GM12878 (cell line): Measurements from ENCODE around the gene MRGPRG. TPM values are rescaled to one million over a fixed set of nuclear protein-coding genes. Genes with fewer than 3 reads are reported as not detected.

ENCODE experiments used
- ATAC-seq: fragments of 200-7000 bp; cut with Tn5 transposase; 3 replicates; pipeline ENCODE4 v1.9.1; 2020; ENCODE audit warnings: mild to moderate bottlenecking, moderate library complexity
- BruUV-seq: library from RNA; stranded (reverse); fragments of 400-500 nt; replicated peaks from 2 replicates; lab custom pipeline; 2021; lab: Mats Ljungman, UMichigan
- CTCF ChIA-PET: fragments of 300-600 bp; sonication (Branson Sonifier 250); formaldehyde crosslinking; extraction: SDS; loops from one replicate; lab custom pipeline; 2021; ENCODE audit warnings: inconsistent platforms; lab: Yijun Ruan, JAX
- POLR2A ChIA-PET: fragments of 350-600 bp; formaldehyde crosslinking; extraction: SDS; loops from one replicate; lab custom pipeline; 2021; ENCODE audit warnings: inconsistent platforms; lab: Charles Lee
- RAD21 ChIA-PET: fragments of 300-600 bp; sonication (Branson Sonifier 250); formaldehyde crosslinking; loops from one replicate; lab custom pipeline; 2023; ENCODE audit warnings: antibody characterized with exemption; ENCODE audit not compliant: unreplicated experiment; lab: Charles Lee
- SMC1A ChIA-PET: fragments of 300-600 bp; sonication (Branson Sonifier 250); formaldehyde crosslinking; loops from one replicate; lab custom pipeline; 2023; ENCODE audit not compliant: unreplicated experiment, uncharacterized antibody; lab: Charles Lee
- DNase-seq: peaks from one replicate; pipeline ENCODE4 v3.0.0-alpha.2; 2011; ENCODE audit warnings: low read depth, low spot score
- FAIRE-seq: peaks from 3 replicates; lab custom pipeline; 2011; peaks lifted over from hg19 to GRCh38; lab: Jason Lieb, UNC
- H2AFZ ChIP-seq: 2 replicates; pipeline ENCODE4 v1.6.0; 2011; ENCODE audit warnings: low read depth, low read length, control low read depth; ENCODE audit not compliant: control insufficient read depth
- H3K27ac ChIP-seq: 2 replicates; pipeline ENCODE4 v1.5.1; 2011; ENCODE audit warnings: control low read depth; ENCODE audit not compliant: control insufficient read depth, insufficient read depth
- H3K27me3 ChIP-seq, 2 experiments: replicated peaks in 1 of 2; 2 replicates each; pipeline versions ENCODE4 v1.6.0 to v1.6.1; 2011; ENCODE audit warnings: low read length in 1 of 2; ENCODE audit not compliant: control insufficient read depth in 2 of 2, insufficient read depth in 2 of 2
- H3K36me3 ChIP-seq, 2 experiments: 2 replicates each; pipeline ENCODE4 v1.5.1; 2011; ENCODE audit warnings: low read length in 1 of 2; ENCODE audit not compliant: control insufficient read depth in 2 of 2, insufficient read depth in 2 of 2
- H3K4me1 ChIP-seq: 2 replicates; pipeline ENCODE4 v1.6.1; 2011; ENCODE audit warnings: mild to moderate bottlenecking, low read length, moderate library complexity, mixed read lengths; ENCODE audit not compliant: control insufficient read depth, insufficient read depth
- H3K4me2 ChIP-seq: 2 replicates; pipeline ENCODE4 v1.6.0; 2011; ENCODE audit warnings: control low read depth; ENCODE audit not compliant: control insufficient read depth, insufficient read depth
- H3K4me3 ChIP-seq: fragments of 200-600 bp; sonication (generic); 2 replicates; pipeline ENCODE4 v1.5.1; 2016
- H3K79me2 ChIP-seq: 2 replicates; pipeline ENCODE4 v1.6.0; 2011; ENCODE audit warnings: low read length; ENCODE audit not compliant: control insufficient read depth, insufficient read depth
- H3K9ac ChIP-seq: 2 replicates; pipeline ENCODE4 v1.8.0; 2011; ENCODE audit warnings: low read length, control low read depth, mixed read lengths; ENCODE audit not compliant: control insufficient read depth, insufficient read depth
- H3K9me3 ChIP-seq: replicated peaks from 3 replicates; pipeline ENCODE4 v1.5.1; 2011; ENCODE audit warnings: mild to moderate bottlenecking, low read length; ENCODE audit not compliant: control insufficient read depth, insufficient read depth
- H4K20me1 ChIP-seq: 2 replicates; pipeline ENCODE4 v1.6.0; 2011; ENCODE audit not compliant: control insufficient read depth, insufficient read depth
- BHLHE40 ChIP-seq, 2 experiments: fragments of 450-650 bp in 1 of 2; IDR thresholded peaks; 2 replicates each; pipeline ENCODE4 v1.6.1; 2011 to 2017; ENCODE audit warnings: low read depth in 2 of 2, borderline replicate concordance in 1 of 2, improper control_type of control experiment in 1 of 2, low read length in 1 of 2, mild to moderate bottlenecking in 1 of 2
- FOS ChIP-seq: IDR thresholded peaks from 3 replicates; pipeline ENCODE4 v1.6.1; 2011; ENCODE audit warnings: borderline replicate concordance; ENCODE audit not compliant: insufficient read length; ENCODE audit errors: extremely low read depth
- FOXK2 ChIP-seq: fragments of 450-650 bp; IDR thresholded peaks from 2 replicates; pipeline ENCODE4 v1.6.1; 2017; ENCODE audit warnings: mild to moderate bottlenecking, moderate library complexity
- HDGF ChIP-seq: fragments of 450-650 bp; IDR thresholded peaks from 2 replicates; pipeline ENCODE4 v1.6.1; 2016; ENCODE audit warnings: antibody characterized with exemption
- IRF3 ChIP-seq: fragments of 450-650 bp; IDR thresholded peaks from 2 replicates; pipeline ENCODE4 v1.6.1; 2014; ENCODE audit warnings: mild to moderate bottlenecking
- NFXL1 ChIP-seq: fragments of 450-650 bp; IDR thresholded peaks from 2 replicates; pipeline ENCODE4 v1.6.1; 2017; ENCODE audit warnings: antibody characterized with exemption, mild to moderate bottlenecking, borderline replicate concordance
- NR2F1 ChIP-seq: fragments of 450-650 bp; conservative IDR thresholded peaks from 2 replicates; pipeline ENCODE4 v1.6.1; 2017; ENCODE audit warnings: mild to moderate bottlenecking
- PAX5 ChIP-seq: IDR thresholded peaks from 2 replicates; pipeline ENCODE4 v1.6.1; 2011; ENCODE audit warnings: low read depth, low read length, borderline replicate concordance
- PML ChIP-seq: IDR thresholded peaks from 2 replicates; pipeline ENCODE4 v1.6.1; 2012; ENCODE audit warnings: low read length, inconsistent platforms
- PRDM15 ChIP-seq: fragments of 450-650 bp; formaldehyde crosslinking; IDR thresholded peaks from 2 replicates; pipeline ENCODE4 v1.4.0; 2020; ENCODE audit warnings: mild to moderate bottlenecking, moderate library complexity
- RBBP5 ChIP-seq: fragments of 200-600 bp; sonication (generic); conservative IDR thresholded peaks from 2 replicates; pipeline ENCODE4 v1.6.1; 2016
- RELB ChIP-seq: fragments of 450-650 bp; IDR thresholded peaks from 2 replicates; pipeline ENCODE4 v1.6.1; 2017; ENCODE audit warnings: low read depth, mild to moderate bottlenecking, moderate library complexity
- SMAD5 ChIP-seq: IDR thresholded peaks from 2 replicates; pipeline ENCODE4 v1.6.1; 2016; ENCODE audit warnings: antibody characterized with exemption, low read depth
- SMC3 ChIP-seq: IDR thresholded peaks from 2 replicates; pipeline ENCODE4 v1.6.1; 2011; ENCODE audit warnings: low read length, improper control_type of control experiment, borderline replicate concordance
- STAT1 ChIP-seq: fragments of 450-650 bp; conservative IDR thresholded peaks from 2 replicates; pipeline ENCODE4 v1.6.1; 2014; ENCODE audit warnings: antibody characterized with exemption, mild to moderate bottlenecking
- USF1 ChIP-seq: IDR thresholded peaks from 2 replicates; pipeline ENCODE4 v1.6.1; 2011; ENCODE audit warnings: borderline replicate concordance, low read depth, mild to moderate bottlenecking, moderate library complexity, mixed read lengths, low read length; ENCODE audit not compliant: insufficient read depth; ENCODE audit errors: extremely low read length
- ZNF207 ChIP-seq: fragments of 450-650 bp; IDR thresholded peaks from 2 replicates; pipeline ENCODE4 v1.6.1; 2014; ENCODE audit warnings: antibody characterized with exemption, mild to moderate bottlenecking, borderline replicate concordance
- WGBS: methylation state at CpG from one replicate; pipeline ENCODE4 v1.1.6; 2016; ENCODE audit warnings: low lambda C conversion rate; ENCODE audit not compliant: insufficient replicate concordance, insufficient coverage; ENCODE audit errors: missing lambda C conversion rate; 5-methylcytosine and 5-hydroxymethylcytosine counted together
- in situ Hi-C: fragments of 300-500 bp; cut with MboI; formaldehyde crosslinking; loops from 9 replicates; pipeline ENCODE4 v1.14.3; 2018; ENCODE audit warnings: mixed read lengths
- intact Hi-C: fragments of 100-400 bp; cut with micrococcal nuclease; formaldehyde crosslinking; loops from one replicate; pipeline ENCODE4 v1.14.2; 2022; ENCODE audit not compliant: unreplicated experiment
- polyA plus RNA-seq, 11 experiments: library from polyadenylated mRNA; depleted of rRNA in 4 of 11; unstranded in 6 of 11; stranded (reverse) in 5 of 11; fragments of >200 nt; fragmentation: Nextera tagmentation in 4 of 11; fragmentation: Illumina TruSeq in 1 of 11; extraction: Ambion mirVana in 4 of 11; extraction: Trizol in 1 of 11; gene quantifications; 1 replicate in 1 of 11; 2 replicates in 10 of 11; pipeline versions ENCODE4 v1.2.1 to v1.2.3, GENCODE V29; 2011 to 2016; ENCODE audit warnings: inconsistent platforms in 2 of 11, missing spikeins in 2 of 11, low read depth in 1 of 11
- total RNA-seq, 4 experiments: library from RNA; depleted of rRNA in 3 of 4; stranded (reverse); fragments of >200 nt in 3 of 4; fragmentation: Illumina TruSeq in 1 of 4; extraction: Trizol in 1 of 4; gene quantifications; 2 replicates each; pipeline versions ENCODE4 v1.2.1 to v1.2.3, GENCODE V29; 2013 to 2021

Gene MRGPRG
- total and polyA plus RNA-seq, 10 of the 15 experiments (the other 5 are each of a cell fraction or from before 2014, with no cell fraction given): not detected

- Histone ChIP-seq H3K27ac (no peak overlapping the region), H3K9ac (no peak overlapping the region), H3K9me3 (no peaks in the 10 kb centered on the region), H3K27me3 (peaks cover 0 to 2% of the 10 kb centered on the region in 2 experiments; a peak in 3 of 4 replicates), H2AFZ (no peak overlapping the region), H4K20me1 (no peaks in the 10 kb centered on the region), H3K4me1 (no peaks in the 10 kb centered on the region), H3K36me3 (no peaks in the 10 kb centered on the region), H3K4me2 (no peak overlapping the region), H3K79me2 (no peaks in the 10 kb centered on the region), H3K4me3 (no peak overlapping the region)
- POLR2A ChIA-PET: no interaction called here
- RAD21 ChIA-PET: no interaction called here
- DNase-seq (no peak), FAIRE-seq (no peak), ATAC-seq (no peak)
- intact Hi-C loops: no loop called here
- 29% methylated on average over 15 of the region's 15 CpGs for WGBS
- no TSS peak for BruUV-seq
- CTCF ChIA-PET: no interaction called here
- in situ Hi-C loops: no loop called here
- SMC1A ChIA-PET: no interaction called here
- TF ChIP-seq IRF3: no peak
- TF ChIP-seq PML: no peak
- no peak for TF ChIP-seq SMAD5
- no peak for TF ChIP-seq SMC3
- TF ChIP-seq USF1: no peak
- TF ChIP-seq NR2F1: no peak
- TF ChIP-seq STAT1: no peak
- TF ChIP-seq RELB: no peak
- TF ChIP-seq PAX5: no peak
- TF ChIP-seq BHLHE40 (IDR thresholded peaks at IDR 0.05; ENCODE audit: borderline replicate concordance in 1 of 2, low read depth in 2 of 2, low read length in 1 of 2): no peak
- TF ChIP-seq ZNF207: no peak
- no peak for TF ChIP-seq NFXL1
- TF ChIP-seq FOXK2: no peak
- no peak for TF ChIP-seq PRDM15 (CRISPR knock-in tag)
- no peak for TF ChIP-seq FOS
- TF ChIP-seq HDGF: no peak
- TF ChIP-seq RBBP5: no peak
Measured at GRCh38 chr11:3201112-3201581, 17.5 kb downstream of the MRGPRG start.
